ENCODE measurements around the gene VWA7. TPM values are rescaled to one million over a fixed set of nuclear protein-coding genes. Genes with fewer than 3 reads are reported as not detected.
"Not testable (repeated sequence)": the region's sequence is repeated elsewhere in the genome, so short reads cannot be mapped to it uniquely, and the experiment has no call there.

VWA7 gene
- total RNA-seq (2014; rRNA removed; shearing (Covaris generic)), result 0.60 and 3.2 TPM in 2 replicates

- DNase-seq (ENCODE audit: low spot score), result peak; percentile 80
Observed at GRCh38 chr6:31776989-31777666, at the start of gene VWA7. Gene VWA7, minus strand, starts transcription at chr6:31777328. Its CDS starts 549 bp downstream, at chr6:31776779.

GRCh38 chr6:31826793-31827285 is 49.7 kb upstream of the VWA7 start:
- peak; percentile 83 for DNase-seq (ENCODE audit: low spot score)

- DNase-seq (ENCODE audit: low spot score), result no peak
Observed at GRCh38 chr6:31825553-31825952, 48.4 kb upstream of the VWA7 start.

GRCh38 chr6:31823592-31824196 is 46.6 kb upstream of the VWA7 start:
- not testable (repeated sequence) for DNase-seq (ENCODE audit: low spot score)

GRCh38 chr6:31822036-31822821 is 45.1 kb upstream of the VWA7 start:
- peak; percentile 68 for DNase-seq (ENCODE audit: low spot score)

GRCh38 chr6:31821301-31822035 is 44.3 kb upstream of the VWA7 start:
- DNase-seq (ENCODE audit: low spot score), result peak; percentile 36

- DNase-seq (ENCODE audit: low spot score), result not testable (repeated sequence)
Observed at GRCh38 chr6:31820399-31820798, 43.3 kb upstream of the VWA7 start.

- DNase-seq (ENCODE audit: low spot score), result no peak
Observed at GRCh38 chr6:31819871-31820299, 42.8 kb upstream of the VWA7 start.

GRCh38 chr6:31817929-31818511 is 40.9 kb upstream of the VWA7 start:
- DNase-seq (ENCODE audit: low spot score), result not testable (repeated sequence)

GRCh38 chr6:31817133-31817928 is 40.2 kb upstream of the VWA7 start:
- DNase-seq (ENCODE audit: low spot score), result not testable (repeated sequence)

GRCh38 chr6:31815025-31815838 is 38.1 kb upstream of the VWA7 start, which contains the start of the genes HSPA1A and HSPA1L:
Gene HSPA1A, plus strand, starts transcription at chr6:31815543. Its CDS starts 214 bp downstream, at chr6:31815757.
Gene HSPA1L, minus strand, starts transcription at chr6:31815283. Its CDS starts 3,311 bp downstream, at chr6:31811972.
- no peak for DNase-seq (ENCODE audit: low spot score)

- DNase-seq (ENCODE audit: low spot score), result peak; percentile 76
Observed at GRCh38 chr6:31814677-31815024, 37.5 kb upstream of the VWA7 start.

- no peak for DNase-seq (ENCODE audit: low spot score)
Observed at GRCh38 chr6:31813465-31813849, 36.3 kb upstream of the VWA7 start.

GRCh38 chr6:31811645-31812044 is 34.5 kb upstream of the VWA7 start:
- no peak for DNase-seq (ENCODE audit: low spot score)

- not testable (repeated sequence) for DNase-seq (ENCODE audit: low spot score)
Observed at GRCh38 chr6:31808599-31808998, 31.5 kb upstream of the VWA7 start.

GRCh38 chr6:31806470-31807272 is 29.5 kb upstream of the VWA7 start, which contains the start of gene LSM2:
Gene LSM2, minus strand, starts transcription at chr6:31806966. Its CDS starts 209 bp downstream, at chr6:31806757.
- peak; percentile 98 for DNase-seq (ENCODE audit: low spot score)

- no peak for DNase-seq (ENCODE audit: low spot score)
Observed at GRCh38 chr6:31805939-31806469, 28.9 kb upstream of the VWA7 start.
